H1 (cell line): ENCODE measurements around the gene ERC1. TPM values are rescaled to one million over a fixed set of nuclear protein-coding genes. Genes with fewer than 3 reads are reported as not detected.

Experiments used
- CTCF ChIA-PET: fragments of 300-600 bp; sonication (Branson Sonifier 250); formaldehyde crosslinking; loops from one replicate; lab custom pipeline; 2021; ENCODE audit not compliant: partially characterized antibody; lab: Charles Lee
- POLR2A ChIA-PET: fragments of 300-600 bp; sonication (Branson Sonifier 250); formaldehyde crosslinking; loops from one replicate; lab custom pipeline; 2021; ENCODE audit warnings: inconsistent platforms; ENCODE audit not compliant: partially characterized antibody; lab: Charles Lee
- DNase-seq, 2 experiments: peaks; one replicate each; pipeline versions ENCODE4 v3.0.0 to v3.0.0-alpha.2; 2010 to 2022; ENCODE audit warnings: low spot score in 2 of 2, low read depth in 1 of 2, mixed read lengths in 1 of 2
- FAIRE-seq: peaks from 2 replicates; lab custom pipeline; 2011; peaks lifted over from hg19 to GRCh38; lab: Jason Lieb, UNC
- H2AFZ ChIP-seq: 2 replicates; pipeline ENCODE4 v1.8.1; 2012; ENCODE audit warnings: low read length, inconsistent platforms
- H2AK5ac ChIP-seq: 2 replicates; pipeline ENCODE4 v1.6.1; 2013; ENCODE audit warnings: low read depth, low read length
- H2BK120ac ChIP-seq: replicated peaks from 2 replicates; pipeline ENCODE3; 2013; ENCODE audit warnings: low read depth, low read length, inconsistent platforms
- H2BK12ac ChIP-seq: 2 replicates; pipeline ENCODE4 v1.6.1; 2013; ENCODE audit warnings: low read depth, low read length
- H2BK15ac ChIP-seq: 2 replicates; pipeline ENCODE4 v1.6.1; 2013; ENCODE audit warnings: low read length
- H2BK20ac ChIP-seq: 2 replicates; pipeline ENCODE4 v1.6.1; 2013; ENCODE audit warnings: low read length
- H2BK5ac ChIP-seq: 2 replicates; pipeline ENCODE4 v1.6.1; 2013; ENCODE audit warnings: low read depth, low read length
- H3K14ac ChIP-seq: 2 replicates; pipeline ENCODE4 v1.6.1; 2013; ENCODE audit warnings: inconsistent platforms; ENCODE audit not compliant: insufficient read length
- H3K18ac ChIP-seq: 2 replicates; pipeline ENCODE4 v1.6.1; 2013; ENCODE audit warnings: low read length; ENCODE audit errors: extremely low read depth
- H3K23ac ChIP-seq: 2 replicates; pipeline ENCODE4 v1.6.1; 2013; ENCODE audit warnings: inconsistent platforms; ENCODE audit not compliant: insufficient read length
- H3K23me2 ChIP-seq: 2 replicates; pipeline ENCODE4 v1.6.1; 2013; ENCODE audit warnings: low read depth, low read length
- H3K27ac ChIP-seq: 2 replicates; pipeline ENCODE4 v1.6.1; 2011; ENCODE audit warnings: low read depth, low read length, inconsistent platforms
- H3K27me3 ChIP-seq, 4 experiments: replicated peaks in 1 of 4; 1 replicate in 1 of 4; 2 replicates in 3 of 4; pipeline versions ENCODE4 v1.6.1 to v1.8.1; 2011 to 2013; ENCODE audit warnings: low read length in 3 of 4, mild to moderate bottlenecking in 3 of 4, inconsistent platforms in 2 of 4, mixed read lengths in 2 of 4, moderate library complexity in 1 of 4; ENCODE audit not compliant: control insufficient read depth in 3 of 4, insufficient read depth in 3 of 4; ENCODE audit errors: extremely low read depth in 1 of 4
- H3K36me3 ChIP-seq, 4 experiments: 2 replicates each; pipeline versions ENCODE4 v1.6.1 to v1.8.1; 2011 to 2013; ENCODE audit warnings: mild to moderate bottlenecking in 4 of 4, low read length in 3 of 4, moderate library complexity in 2 of 4, control low read depth in 1 of 4, inconsistent platforms in 1 of 4; ENCODE audit not compliant: insufficient read depth in 4 of 4, control insufficient read depth in 2 of 4
- H3K4ac ChIP-seq: replicated peaks from 2 replicates; pipeline ENCODE3; 2013; ENCODE audit warnings: low read length, low read depth, mixed read lengths, inconsistent platforms; ENCODE audit not compliant: insufficient read length
- H3K4me1 ChIP-seq, 4 experiments: replicated peaks in 1 of 4; 1 replicate in 1 of 4; 2 replicates in 3 of 4; pipeline versions ENCODE4 v1.6.1 to v1.8.1; 2011 to 2013; ENCODE audit warnings: low read length in 3 of 4, inconsistent platforms in 2 of 4, mixed read lengths in 1 of 4; ENCODE audit not compliant: insufficient read depth in 4 of 4, control insufficient read depth in 3 of 4
- H3K4me2 ChIP-seq, 2 experiments: 2 replicates each; pipeline versions ENCODE4 v1.6.1 to v1.8.1; 2011 to 2013; ENCODE audit warnings: low read depth in 2 of 2, low read length in 2 of 2, control low read depth in 1 of 2, inconsistent platforms in 1 of 2, mild to moderate bottlenecking in 1 of 2; ENCODE audit not compliant: insufficient read depth in 1 of 2
- H3K4me3 ChIP-seq, 4 experiments: fragments of 200-600, 300-600 bp in 1 of 4; sonication (generic), shearing (Covaris generic), sonication (Bioruptor Twin) in 1 of 4; 2 replicates each; pipeline versions ENCODE4 v1.5.1 to v1.8.1; 2011 to 2016; ENCODE audit warnings: low read length in 4 of 4, low read depth in 3 of 4, control low read depth in 2 of 4, inconsistent platforms in 2 of 4, mild to moderate bottlenecking in 2 of 4, mixed read lengths in 1 of 4, moderate library complexity in 1 of 4; ENCODE audit not compliant: insufficient read depth in 2 of 4; ENCODE audit errors: extremely low read depth in 1 of 4
- H3K56ac ChIP-seq: replicated peaks from 2 replicates; pipeline ENCODE3; 2013; ENCODE audit warnings: low read depth, mild to moderate bottlenecking, mixed read lengths, low read length, inconsistent platforms; ENCODE audit not compliant: insufficient read length
- H3K79me1 ChIP-seq: 2 replicates; pipeline ENCODE4 v1.6.1; 2013; ENCODE audit warnings: low read depth, low read length, control low read depth
- H3K79me2 ChIP-seq, 2 experiments: 2 replicates each; pipeline versions ENCODE4 v1.6.1 to v1.8.1; 2012 to 2013; ENCODE audit warnings: low read length in 2 of 2, mild to moderate bottlenecking in 2 of 2, inconsistent platforms in 1 of 2; ENCODE audit not compliant: insufficient read depth in 2 of 2, control insufficient read depth in 1 of 2
- H3K9ac ChIP-seq, 4 experiments: replicated peaks in 1 of 4; 1 replicate in 1 of 4; 2 replicates in 3 of 4; pipeline versions ENCODE4 v1.6.1 to v1.8.1; 2011 to 2013; ENCODE audit warnings: low read depth in 3 of 4, low read length in 3 of 4, control low read depth in 2 of 4, mild to moderate bottlenecking in 2 of 4, moderate library complexity in 2 of 4, inconsistent platforms in 1 of 4; ENCODE audit errors: extremely low read depth in 1 of 4
- H3K9me3 ChIP-seq, 2 experiments: 2 replicates each; pipeline versions ENCODE4 v1.6.1 to v1.8.1; 2012 to 2013; ENCODE audit warnings: mild to moderate bottlenecking in 2 of 2, moderate library complexity in 2 of 2, control low read depth in 1 of 2, inconsistent platforms in 1 of 2, low read depth in 1 of 2, low read length in 1 of 2, mixed read lengths in 1 of 2; ENCODE audit not compliant: insufficient read depth in 2 of 2
- H4K20me1 ChIP-seq, 2 experiments: replicated peaks in 1 of 2; 2 replicates each; pipeline versions ENCODE3 to v1.8.1; 2011 to 2013; ENCODE audit warnings: inconsistent platforms in 2 of 2, low read length in 2 of 2, mild to moderate bottlenecking in 1 of 2; ENCODE audit not compliant: insufficient read depth in 2 of 2, control insufficient read depth in 1 of 2
- H4K5ac ChIP-seq: 2 replicates; pipeline ENCODE4 v1.6.1; 2013; ENCODE audit warnings: low read length, low read depth, mixed read lengths, inconsistent platforms; ENCODE audit not compliant: insufficient read length
- H4K8ac ChIP-seq: 2 replicates; pipeline ENCODE4 v1.8.0; 2013; ENCODE audit warnings: mild to moderate bottlenecking, moderate library complexity, low read length, inconsistent platforms; ENCODE audit not compliant: insufficient read depth; ENCODE audit errors: extremely low read depth
- H4K91ac ChIP-seq: replicated peaks from 2 replicates; pipeline ENCODE3; 2013; ENCODE audit warnings: low read length, mixed read lengths, inconsistent platforms; ENCODE audit not compliant: insufficient read length
- CEBPB ChIP-seq: IDR thresholded peaks from 2 replicates; pipeline ENCODE4 v1.6.1; 2012; ENCODE audit warnings: low read depth, low read length
- EGR1 ChIP-seq: IDR thresholded peaks from 2 replicates; pipeline ENCODE4 v1.6.1; 2011; ENCODE audit warnings: low read depth, low read length, borderline replicate concordance
- KDM1A ChIP-seq: fragments of 200-600, 300-600 bp; sonication (generic); IDR thresholded peaks from 2 replicates; pipeline ENCODE4 v1.7.1; 2016; ENCODE audit warnings: mild to moderate bottlenecking, low read length, borderline replicate concordance
- WGBS, 2 experiments: shearing (Covaris generic) in 1 of 2; methylation state at CpG; one replicate each; pipeline versions ENCODE4 v1.1.6 to v1.1.7; 2013 to 2015; ENCODE audit warnings: low lambda C conversion rate in 2 of 2, mixed read lengths in 2 of 2, inconsistent platforms in 1 of 2, low coverage in 1 of 2, missing lambda C conversion rate in 1 of 2; ENCODE audit not compliant: insufficient replicate concordance in 2 of 2, insufficient coverage in 1 of 2, insufficient read length in 1 of 2; ENCODE audit errors: extremely low coverage in 1 of 2, missing lambda C conversion rate in 1 of 2; 5-methylcytosine and 5-hydroxymethylcytosine counted together
- polyA plus RNA-seq, 7 experiments: library from polyadenylated mRNA; depleted of rRNA in 3 of 7; stranded (reverse) in 5 of 7; unstranded in 2 of 7; fragments of >200 nt in 5 of 7; fragments of 200-250 nt in 2 of 7; gene quantifications; 1 replicate in 5 of 7; 2 replicates in 1 of 7; 4 replicates in 1 of 7; pipeline versions ENCODE4 v1.2.1 to v1.2.3, GENCODE V29; 2011 to 2013; ENCODE audit warnings: missing spikeins in 2 of 7, mixed read lengths in 2 of 7
- total RNA-seq: library from RNA; stranded (reverse); fragmentation: NEBNext Ultra II Directional; extraction: Animal tissue kit (Norgen Biotek cat#: 25700); gene quantifications from 2 replicates; pipeline ENCODE4 v1.2.1, GENCODE V29; 2021

The ERC1 gene
- total and polyA plus RNA-seq, 2 of the 8 experiments (the other 6 are each of a cell fraction or from before 2014, with no cell fraction given): 7.8 to 45.7 TPM

DNA sequence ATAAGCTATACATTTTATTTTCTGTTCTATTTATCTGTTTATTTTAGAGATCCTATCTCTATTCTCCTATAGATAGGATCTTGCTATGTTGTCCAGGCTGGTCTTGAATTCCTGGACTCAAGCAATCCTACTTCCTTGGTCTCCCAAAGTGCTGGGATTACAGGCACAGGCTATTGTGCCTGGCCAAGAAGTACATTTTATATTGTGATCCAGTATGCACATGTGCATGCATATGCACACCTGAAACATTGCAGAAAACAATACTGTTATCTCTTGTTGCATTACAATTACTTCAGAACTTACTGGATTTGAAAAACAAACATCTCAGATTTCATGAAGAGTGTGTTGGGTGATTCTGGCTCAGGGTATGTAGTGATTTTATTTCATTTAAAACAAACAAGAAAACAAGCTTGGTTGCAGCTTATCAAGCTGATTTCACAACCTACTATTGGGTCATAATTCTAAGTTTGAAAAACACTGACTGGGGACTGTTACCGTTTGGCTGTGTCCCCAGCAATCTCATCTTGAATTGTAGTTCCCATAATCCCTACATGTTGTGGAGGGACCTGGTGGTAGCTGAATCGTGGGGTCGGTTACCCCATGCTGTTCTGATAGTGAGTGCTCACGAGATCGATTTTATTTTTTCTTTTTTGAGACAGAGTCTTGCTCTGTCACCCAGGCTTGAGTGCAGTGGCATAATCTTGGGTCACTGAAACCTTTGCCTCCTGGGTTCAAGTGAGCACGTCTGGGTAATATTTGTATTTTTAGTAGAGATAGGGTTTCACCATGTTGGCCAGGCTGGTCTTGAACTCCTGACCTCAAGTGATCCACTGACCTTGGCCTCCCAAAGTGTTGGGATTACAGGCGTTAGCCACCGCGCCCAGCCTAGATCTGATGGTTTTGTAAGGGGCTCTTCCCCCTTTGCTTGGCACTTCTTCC, 31.3 kb downstream of the ERC1 start:
- WGBS, 2 experiments: 85% methylated on average over 9 of the region's 9 CpGs; no CpG with 5 or more reads in 1 of the 2 experiments
- no peak overlapping the region for H3K23ac ChIP-seq
- POLR2A ChIA-PET: no interaction called here
- no peak overlapping the region for H2BK15ac ChIP-seq
- no peak overlapping the region for H2AFZ ChIP-seq
- H4K8ac ChIP-seq: no peak overlapping the region
- H4K20me1 ChIP-seq: no peaks in the 10 kb centered on the region
- no peak overlapping the region for H2BK5ac ChIP-seq
- no peak overlapping the region for H3K18ac ChIP-seq
- no peak overlapping the region for H3K9ac ChIP-seq
- H4K91ac ChIP-seq: no peak overlapping the region
- no peak overlapping the region for H3K27ac ChIP-seq
- no peaks in the 10 kb centered on the region; the same call in 1 of the 2 replicates for H3K79me1 ChIP-seq
- DNase-seq (no peak), FAIRE-seq (no peak)
- H3K4me3 ChIP-seq: no peak overlapping the region
- H2BK20ac ChIP-seq: no peak overlapping the region
- H2AK5ac ChIP-seq: no peak overlapping the region
- no peak overlapping the region for H4K5ac ChIP-seq
- no peaks in the 10 kb centered on the region for H3K4me1 ChIP-seq
- H3K23me2 ChIP-seq: no peaks in the 10 kb centered on the region
- no peak overlapping the region for H3K4me2 ChIP-seq
- TF ChIP-seq EGR1 (no peak), KDM1A (no peak), CEBPB (no peak)
- H3K36me3 ChIP-seq: peaks cover 0 to 2% (median 0%) of the 10 kb centered on the region in 4 experiments; a peak in 1 of 8 replicates
- H3K56ac ChIP-seq: no peak overlapping the region
- no peak overlapping the region for H2BK12ac ChIP-seq
- H3K27me3 ChIP-seq: no peaks in the 10 kb centered on the region
- no peak overlapping the region for H3K14ac ChIP-seq
- H3K4ac ChIP-seq: no peak overlapping the region
- H2BK120ac ChIP-seq: no peak overlapping the region
- no peaks in the 10 kb centered on the region for H3K9me3 ChIP-seq
- CTCF ChIA-PET: no interaction called here
- peaks cover 0 to 17% of the 10 kb centered on the region in 2 experiments; a peak in 1 of 4 replicates for H3K79me2 ChIP-seq
